K562 (cell line): Measurements from ENCODE around the gene PID1. TPM values are rescaled to one million over a fixed set of nuclear protein-coding genes. Genes with fewer than 3 reads are reported as not detected.

ENCODE experiments used
- GTF2F1 ChIP-seq: IDR thresholded peaks from 2 replicates; pipeline ENCODE4 v1.6.1; 2011; ENCODE audit warnings: low read depth, low read length, improper control_type of control experiment
- HCFC1 ChIP-seq: IDR thresholded peaks from 2 replicates; pipeline ENCODE4 v1.6.1; 2012; ENCODE audit warnings: low read depth, low read length, improper control_type of control experiment
- KDM2B ChIP-seq: fragments of 250-450 bp; sonication (Bioruptor Pico); IDR thresholded peaks from 2 replicates; pipeline ENCODE4 v1.8.0; 2021; ENCODE audit warnings: mild to moderate bottlenecking, moderate library complexity
- NONO ChIP-seq, 2 experiments: fragments of 200-400 bp in 1 of 2; fragments of 450-650 bp in 1 of 2; formaldehyde crosslinking in 1 of 2; IDR thresholded peaks; 2 replicates each; pipeline ENCODE4 v1.6.1; 2017; ENCODE audit warnings: low read depth in 2 of 2, mild to moderate bottlenecking in 2 of 2, moderate library complexity in 2 of 2, low read length in 1 of 2
- RERE ChIP-seq: sonication (generic); formaldehyde crosslinking; IDR thresholded peaks from 2 replicates; pipeline ENCODE4 v1.8.0; 2023; ENCODE audit warnings: missing genetic modification reagents, mild to moderate bottlenecking, borderline replicate concordance
- TAF9B ChIP-seq: fragments of 450-650 bp; IDR thresholded peaks from 2 replicates; pipeline ENCODE4 v1.6.1; 2018; ENCODE audit warnings: mild to moderate bottlenecking; ENCODE audit not compliant: partially characterized antibody
- polyA plus RNA-seq, 8 experiments: library from polyadenylated mRNA; depleted of rRNA in 4 of 8; stranded (reverse) in 5 of 8; unstranded in 3 of 8; fragments of >200 nt; fragmentation: Nextera tagmentation in 2 of 8; fragmentation: Illumina TruSeq in 1 of 8; extraction: Ambion mirVana in 2 of 8; extraction: Trizol in 1 of 8; gene quantifications; 2 replicates each; pipeline versions ENCODE4 v1.2.1 to v1.2.3, GENCODE V29; 2011 to 2014; ENCODE audit warnings: inconsistent platforms in 1 of 8, missing spikeins in 1 of 8
- total RNA-seq, 7 experiments: library from RNA; depleted of rRNA in 6 of 7; stranded (reverse); fragments of >200 nt in 6 of 7; fragmentation: Illumina TruSeq in 2 of 7; extraction: Trizol in 2 of 7; gene quantifications; 2 replicates each; pipeline versions ENCODE4 v1.2.1 to v1.2.3, GENCODE V29; 2011 to 2021; ENCODE audit warnings: low replicate concordance in 1 of 7
- TF ChIP-seq, protein P1 (sequence below): fragments of 450-650 bp; IDR thresholded peaks from 2 replicates; pipeline ENCODE4 v1.6.1; 2016; ENCODE audit warnings: mild to moderate bottlenecking, moderate library complexity

The PID1 gene
- total and polyA plus RNA-seq, 9 of the 15 experiments (the other 6 are each of a cell fraction or from before 2014, with no cell fraction given), result not detected

GRCh38 chr2:229240984-229241491, 30.0 kb downstream of the PID1 start (continued):
- TF ChIP-seq, protein P1, sequence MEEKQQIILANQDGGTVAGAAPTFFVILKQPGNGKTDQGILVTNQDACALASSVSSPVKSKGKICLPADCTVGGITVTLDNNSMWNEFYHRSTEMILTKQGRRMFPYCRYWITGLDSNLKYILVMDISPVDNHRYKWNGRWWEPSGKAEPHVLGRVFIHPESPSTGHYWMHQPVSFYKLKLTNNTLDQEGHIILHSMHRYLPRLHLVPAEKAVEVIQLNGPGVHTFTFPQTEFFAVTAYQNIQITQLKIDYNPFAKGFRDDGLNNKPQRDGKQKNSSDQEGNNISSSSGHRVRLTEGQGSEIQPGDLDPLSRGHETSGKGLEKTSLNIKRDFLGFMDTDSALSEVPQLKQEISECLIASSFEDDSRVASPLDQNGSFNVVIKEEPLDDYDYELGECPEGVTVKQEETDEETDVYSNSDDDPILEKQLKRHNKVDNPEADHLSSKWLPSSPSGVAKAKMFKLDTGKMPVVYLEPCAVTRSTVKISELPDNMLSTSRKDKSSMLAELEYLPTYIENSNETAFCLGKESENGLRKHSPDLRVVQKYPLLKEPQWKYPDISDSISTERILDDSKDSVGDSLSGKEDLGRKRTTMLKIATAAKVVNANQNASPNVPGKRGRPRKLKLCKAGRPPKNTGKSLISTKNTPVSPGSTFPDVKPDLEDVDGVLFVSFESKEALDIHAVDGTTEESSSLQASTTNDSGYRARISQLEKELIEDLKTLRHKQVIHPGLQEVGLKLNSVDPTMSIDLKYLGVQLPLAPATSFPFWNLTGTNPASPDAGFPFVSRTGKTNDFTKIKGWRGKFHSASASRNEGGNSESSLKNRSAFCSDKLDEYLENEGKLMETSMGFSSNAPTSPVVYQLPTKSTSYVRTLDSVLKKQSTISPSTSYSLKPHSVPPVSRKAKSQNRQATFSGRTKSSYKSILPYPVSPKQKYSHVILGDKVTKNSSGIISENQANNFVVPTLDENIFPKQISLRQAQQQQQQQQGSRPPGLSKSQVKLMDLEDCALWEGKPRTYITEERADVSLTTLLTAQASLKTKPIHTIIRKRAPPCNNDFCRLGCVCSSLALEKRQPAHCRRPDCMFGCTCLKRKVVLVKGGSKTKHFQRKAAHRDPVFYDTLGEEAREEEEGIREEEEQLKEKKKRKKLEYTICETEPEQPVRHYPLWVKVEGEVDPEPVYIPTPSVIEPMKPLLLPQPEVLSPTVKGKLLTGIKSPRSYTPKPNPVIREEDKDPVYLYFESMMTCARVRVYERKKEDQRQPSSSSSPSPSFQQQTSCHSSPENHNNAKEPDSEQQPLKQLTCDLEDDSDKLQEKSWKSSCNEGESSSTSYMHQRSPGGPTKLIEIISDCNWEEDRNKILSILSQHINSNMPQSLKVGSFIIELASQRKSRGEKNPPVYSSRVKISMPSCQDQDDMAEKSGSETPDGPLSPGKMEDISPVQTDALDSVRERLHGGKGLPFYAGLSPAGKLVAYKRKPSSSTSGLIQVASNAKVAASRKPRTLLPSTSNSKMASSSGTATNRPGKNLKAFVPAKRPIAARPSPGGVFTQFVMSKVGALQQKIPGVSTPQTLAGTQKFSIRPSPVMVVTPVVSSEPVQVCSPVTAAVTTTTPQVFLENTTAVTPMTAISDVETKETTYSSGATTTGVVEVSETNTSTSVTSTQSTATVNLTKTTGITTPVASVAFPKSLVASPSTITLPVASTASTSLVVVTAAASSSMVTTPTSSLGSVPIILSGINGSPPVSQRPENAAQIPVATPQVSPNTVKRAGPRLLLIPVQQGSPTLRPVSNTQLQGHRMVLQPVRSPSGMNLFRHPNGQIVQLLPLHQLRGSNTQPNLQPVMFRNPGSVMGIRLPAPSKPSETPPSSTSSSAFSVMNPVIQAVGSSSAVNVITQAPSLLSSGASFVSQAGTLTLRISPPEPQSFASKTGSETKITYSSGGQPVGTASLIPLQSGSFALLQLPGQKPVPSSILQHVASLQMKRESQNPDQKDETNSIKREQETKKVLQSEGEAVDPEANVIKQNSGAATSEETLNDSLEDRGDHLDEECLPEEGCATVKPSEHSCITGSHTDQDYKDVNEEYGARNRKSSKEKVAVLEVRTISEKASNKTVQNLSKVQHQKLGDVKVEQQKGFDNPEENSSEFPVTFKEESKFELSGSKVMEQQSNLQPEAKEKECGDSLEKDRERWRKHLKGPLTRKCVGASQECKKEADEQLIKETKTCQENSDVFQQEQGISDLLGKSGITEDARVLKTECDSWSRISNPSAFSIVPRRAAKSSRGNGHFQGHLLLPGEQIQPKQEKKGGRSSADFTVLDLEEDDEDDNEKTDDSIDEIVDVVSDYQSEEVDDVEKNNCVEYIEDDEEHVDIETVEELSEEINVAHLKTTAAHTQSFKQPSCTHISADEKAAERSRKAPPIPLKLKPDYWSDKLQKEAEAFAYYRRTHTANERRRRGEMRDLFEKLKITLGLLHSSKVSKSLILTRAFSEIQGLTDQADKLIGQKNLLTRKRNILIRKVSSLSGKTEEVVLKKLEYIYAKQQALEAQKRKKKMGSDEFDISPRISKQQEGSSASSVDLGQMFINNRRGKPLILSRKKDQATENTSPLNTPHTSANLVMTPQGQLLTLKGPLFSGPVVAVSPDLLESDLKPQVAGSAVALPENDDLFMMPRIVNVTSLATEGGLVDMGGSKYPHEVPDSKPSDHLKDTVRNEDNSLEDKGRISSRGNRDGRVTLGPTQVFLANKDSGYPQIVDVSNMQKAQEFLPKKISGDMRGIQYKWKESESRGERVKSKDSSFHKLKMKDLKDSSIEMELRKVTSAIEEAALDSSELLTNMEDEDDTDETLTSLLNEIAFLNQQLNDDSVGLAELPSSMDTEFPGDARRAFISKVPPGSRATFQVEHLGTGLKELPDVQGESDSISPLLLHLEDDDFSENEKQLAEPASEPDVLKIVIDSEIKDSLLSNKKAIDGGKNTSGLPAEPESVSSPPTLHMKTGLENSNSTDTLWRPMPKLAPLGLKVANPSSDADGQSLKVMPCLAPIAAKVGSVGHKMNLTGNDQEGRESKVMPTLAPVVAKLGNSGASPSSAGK, result no peak
- TF ChIP-seq HCFC1 (no peak), NONO (IDR thresholded peaks at IDR 0.05; ENCODE audit: low read depth in 2 of 2, low read length in 1 of 2) (no peak), KDM2B (CRISPR knock-in tag) (no peak), TAF9B (no peak), GTF2F1 (no peak), RERE (CRISPR knock-in tag) (no peak)
- TF ChIP-seq, all 486 proteins: peak for 0
